ENCODE measurements around the gene NUDCD2. TPM values are rescaled to one million over a fixed set of nuclear protein-coding genes. Genes with fewer than 3 reads are reported as not detected.

Gene NUDCD2
- total RNA-seq, 1 donor from 2014 or later: 25.1 TPM

DNA sequence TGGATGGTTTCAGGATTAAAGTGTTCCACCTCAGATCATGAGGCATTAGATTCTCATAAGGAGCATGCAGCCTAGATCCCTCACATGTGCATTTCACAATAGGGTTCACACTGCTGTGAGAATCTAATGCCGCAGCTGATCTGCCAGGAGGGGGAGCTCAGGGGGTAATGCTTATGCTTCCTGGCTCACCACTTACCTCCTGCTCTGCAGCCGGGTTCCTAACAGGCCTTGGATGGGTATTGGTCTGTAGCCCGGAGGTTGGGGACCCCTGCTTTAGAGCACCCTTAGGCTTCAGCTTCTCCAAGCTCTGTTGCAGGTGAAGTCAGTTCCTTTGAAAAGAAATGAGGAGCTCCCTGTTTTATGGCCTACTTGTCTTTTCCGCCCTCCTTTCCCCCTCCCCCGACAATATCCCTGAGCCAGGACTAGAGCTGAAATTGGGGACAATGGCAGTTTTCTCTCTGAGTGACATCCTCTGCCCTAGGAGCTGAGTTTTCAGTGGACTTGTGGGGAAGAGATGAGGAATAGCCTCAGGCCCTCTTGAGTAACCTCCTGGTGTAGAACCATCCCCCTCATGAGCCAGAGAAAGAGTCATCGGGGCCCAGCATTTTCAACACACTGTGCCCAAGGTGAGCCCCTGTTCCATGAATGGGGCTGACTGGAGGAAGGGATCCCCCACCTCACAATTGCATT is 29.3 kb upstream of the NUDCD2 start:
- no peak for DNase-seq (ENCODE audit: extremely low spot score, unreplicated experiment)
- no peaks in the 10 kb centered on the region for H3K27me3 Mint-ChIP-seq (ENCODE audit: unreplicated experiment)
- TF ChIP-seq CTCF (IDR thresholded peaks at IDR 0.05): peak; percentile 24
- H3K4me3 Mint-ChIP-seq (ENCODE audit: unreplicated experiment): no peak overlapping the region
- H3K9me3 Mint-ChIP-seq (ENCODE audit: unreplicated experiment): no peaks in the 10 kb centered on the region
- H3K36me3 Mint-ChIP-seq (ENCODE audit: unreplicated experiment): peaks cover 2% of the 10 kb centered on the region
- H3K4me1 Mint-ChIP-seq (ENCODE audit: unreplicated experiment): no peaks in the 10 kb centered on the region
- H3K27ac Mint-ChIP-seq (ENCODE audit: unreplicated experiment): no peak overlapping the region

DNA sequence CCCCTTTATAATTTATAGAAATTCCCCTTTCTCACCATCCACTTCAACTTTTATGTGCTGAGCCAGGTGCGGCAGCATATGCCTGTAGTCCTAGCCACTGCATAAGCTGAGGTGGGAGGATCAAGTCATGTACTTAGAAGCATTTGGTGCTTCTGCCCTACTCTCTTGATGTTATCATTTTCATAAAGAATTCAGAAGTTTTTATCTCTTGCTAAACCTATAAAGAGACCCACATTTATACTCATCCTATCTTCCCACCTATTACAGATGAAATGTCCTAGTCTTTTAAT is 19.0 kb upstream of the NUDCD2 start:
- Mint-ChIP-seq H3K4me3 (ENCODE audit: unreplicated experiment) (no peak overlapping the region), H3K36me3 (ENCODE audit: unreplicated experiment) (no peaks in the 10 kb centered on the region), H3K4me1 (ENCODE audit: unreplicated experiment) (peaks cover 13% of the 10 kb centered on the region), H3K27ac (ENCODE audit: unreplicated experiment) (peak overlapping the region; percentile 60), H3K27me3 (ENCODE audit: unreplicated experiment) (no peaks in the 10 kb centered on the region), H3K9me3 (ENCODE audit: unreplicated experiment) (no peaks in the 10 kb centered on the region)
- TF ChIP-seq CTCF (IDR thresholded peaks at IDR 0.05): no peak
- no peak for DNase-seq (ENCODE audit: extremely low spot score, unreplicated experiment)

- H3K27me3 Mint-ChIP-seq (ENCODE audit: unreplicated experiment): no peaks in the 10 kb centered on the region
- H3K36me3 Mint-ChIP-seq (ENCODE audit: unreplicated experiment): no peaks in the 10 kb centered on the region
- TF ChIP-seq CTCF (IDR thresholded peaks at IDR 0.05): no peak
- no peaks in the 10 kb centered on the region for H3K9me3 Mint-ChIP-seq (ENCODE audit: unreplicated experiment)
- no peak overlapping the region for H3K4me3 Mint-ChIP-seq (ENCODE audit: unreplicated experiment)
- no peak for DNase-seq (ENCODE audit: extremely low spot score, unreplicated experiment)
- peak overlapping the region; percentile 60 for H3K27ac Mint-ChIP-seq (ENCODE audit: unreplicated experiment)
- H3K4me1 Mint-ChIP-seq (ENCODE audit: unreplicated experiment): peaks cover 13% of the 10 kb centered on the region
Measured at GRCh38 chr5:163478126-163478981, 18.5 kb upstream of the NUDCD2 start.

- Mint-ChIP-seq H3K4me3 (ENCODE audit: unreplicated experiment) (no peak overlapping the region), H3K4me1 (ENCODE audit: unreplicated experiment) (peaks cover 13% of the 10 kb centered on the region), H3K27ac (ENCODE audit: unreplicated experiment) (no peak overlapping the region), H3K36me3 (ENCODE audit: unreplicated experiment) (no peaks in the 10 kb centered on the region), H3K27me3 (ENCODE audit: unreplicated experiment) (no peaks in the 10 kb centered on the region), H3K9me3 (ENCODE audit: unreplicated experiment) (no peaks in the 10 kb centered on the region)
- no peak for TF ChIP-seq CTCF (IDR thresholded peaks at IDR 0.05)
- no peak for DNase-seq (ENCODE audit: extremely low spot score, unreplicated experiment)
Measured at GRCh38 chr5:163475411-163475810, 15.5 kb upstream of the NUDCD2 start.

GRCh38 chr5:163473635-163474243 is 13.8 kb upstream of the NUDCD2 start:
- Mint-ChIP-seq H3K9me3 (ENCODE audit: unreplicated experiment) (no peaks in the 10 kb centered on the region), H3K27me3 (ENCODE audit: unreplicated experiment) (no peaks in the 10 kb centered on the region), H3K4me1 (ENCODE audit: unreplicated experiment) (peaks cover 11% of the 10 kb centered on the region), H3K36me3 (ENCODE audit: unreplicated experiment) (no peaks in the 10 kb centered on the region), H3K4me3 (ENCODE audit: unreplicated experiment) (no peak overlapping the region), H3K27ac (ENCODE audit: unreplicated experiment) (no peak overlapping the region)
- peak; percentile 54 for TF ChIP-seq CTCF (IDR thresholded peaks at IDR 0.05)
- no peak for DNase-seq (ENCODE audit: extremely low spot score, unreplicated experiment)
